Uterus (tissue), 4 donors: Measurements from ENCODE around the gene MFAP3. TPM values are rescaled to one million over a fixed set of nuclear protein-coding genes. Genes with fewer than 3 reads are reported as not detected.

Experiments
- DNase-seq, 2 donors: peaks; one replicate each; pipeline ENCODE4 v3.0.0-alpha.2; 2019 to 2020
- H3K27ac ChIP-seq, 2 donors: fragments of 200-600 bp; sonication (generic); 1 replicate in 1 of 2; 2 replicates in 1 of 2; pipeline ENCODE4 v1.5.1; 2016 to 2018
- H3K27me3 ChIP-seq, 2 donors: fragments of 200-600 bp; sonication (generic); one replicate each; pipeline ENCODE4 v1.5.1; 2018 to 2019; ENCODE audit warnings: control low read depth in 1 of 2
- H3K36me3 ChIP-seq, 2 donors: fragments of 200-600 bp; sonication (generic); one replicate each; pipeline ENCODE4 v1.5.1; 2019; ENCODE audit warnings: control low read depth in 1 of 2
- H3K4me1 ChIP-seq, 2 donors: fragments of 200-600 bp; sonication (generic); one replicate each; pipeline ENCODE4 v1.5.1; 2018 to 2019; ENCODE audit warnings: control low read depth in 1 of 2
- H3K4me3 ChIP-seq, 2 donors: fragments of 200-600 bp; sonication (generic); 1 replicate in 1 of 2; 2 replicates in 1 of 2; pipeline ENCODE4 v1.5.1; 2018 to 2019; ENCODE audit warnings: mild to moderate bottlenecking in 1 of 2
- H3K9me3 ChIP-seq, 2 donors: fragments of 200-600 bp; sonication (generic); one replicate each; pipeline ENCODE4 v1.5.1; 2019; ENCODE audit warnings: control low read depth in 1 of 2
- CTCF ChIP-seq, 4 experiments: fragments of 200-600 bp in 2 of 4; fragments of 450-650 bp in 2 of 4; sonication (generic) in 2 of 4; IDR thresholded peaks; one replicate each; pipeline ENCODE4 v1.5.1; 2016 to 2019; ENCODE audit warnings: antibody characterized with exemption in 4 of 4, mild to moderate bottlenecking in 2 of 4, moderate library complexity in 1 of 4
- POLR2A ChIP-seq, 2 donors: fragments of 450-650 bp; IDR thresholded peaks; one replicate each; pipeline ENCODE4 v1.6.1; 2016; ENCODE audit warnings: antibody characterized with exemption in 2 of 2, mild to moderate bottlenecking in 1 of 2, moderate library complexity in 1 of 2
- intact Hi-C: fragments of 100-400 bp; cut with DNase I; formaldehyde crosslinking; loops from one replicate; pipeline ENCODE4 v1.15.1; 2023; ENCODE audit warnings: low total_unique reads
- total RNA-seq, 4 donors: library from RNA; depleted of rRNA in 3 of 4; stranded (reverse); fragments of >200 nt in 3 of 4; gene quantifications; one replicate each; pipeline versions ENCODE4 v1.1.0 to v1.2.4, GENCODE V29; 2014 to 2023
- donor health status: DM: yes; HTN: yes; CAD: no.

MFAP3 gene
- total RNA-seq, 4 donors from 2014 or later: 39.0 to 152 (median 63.3) TPM

- TF ChIP-seq CTCF (IDR thresholded peaks at IDR 0.05) (no peak), POLR2A (IDR thresholded peaks at IDR 0.05) (no peak)
- H3K27me3 ChIP-seq: no peaks in the 10 kb centered on the region
- no peaks in the 10 kb centered on the region for H3K36me3 ChIP-seq
- H3K4me1 ChIP-seq: no peaks in the 10 kb centered on the region
- no peaks in the 10 kb centered on the region for H3K9me3 ChIP-seq
- H3K4me3 ChIP-seq: no peak overlapping the region
- DNase-seq: no peak
- intact Hi-C loops: no loop called here
- no peak overlapping the region for H3K27ac ChIP-seq
Measured at GRCh38 chr5:154046486-154046885, 7.7 kb downstream of the MFAP3 start.

DNA sequence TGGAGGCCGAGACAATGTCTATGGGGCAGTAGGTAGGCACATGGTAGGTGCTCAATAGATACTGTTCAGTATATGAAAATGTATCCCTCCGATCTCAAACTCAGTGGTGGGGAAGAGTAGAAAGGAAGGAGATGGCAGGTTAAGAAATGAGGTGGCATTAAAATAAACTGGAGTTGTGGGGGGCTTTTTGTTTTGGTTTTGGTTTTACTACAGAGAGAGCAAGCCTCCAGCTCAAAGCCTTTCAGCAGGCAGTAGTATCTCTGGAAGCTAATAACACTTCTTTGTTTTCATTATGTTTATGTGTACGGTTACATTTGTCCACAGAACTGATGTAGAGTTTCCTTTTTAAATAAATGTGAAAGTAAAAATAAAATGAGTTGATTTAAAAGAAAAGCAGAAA lies 8.6 kb downstream of the MFAP3 start:
- no peak for TF ChIP-seq POLR2A (IDR thresholded peaks at IDR 0.05)
- TF ChIP-seq CTCF (IDR thresholded peaks at IDR 0.05): no peak
- no peak overlapping the region for H3K4me3 ChIP-seq
- DNase-seq: no peak
- no peaks in the 10 kb centered on the region for H3K4me1 ChIP-seq
- intact Hi-C loops: no loop called here
- no peaks in the 10 kb centered on the region for H3K27me3 ChIP-seq
- H3K9me3 ChIP-seq: no peaks in the 10 kb centered on the region
- no peaks in the 10 kb centered on the region for H3K36me3 ChIP-seq
- H3K27ac ChIP-seq: no peak overlapping the region

DNA sequence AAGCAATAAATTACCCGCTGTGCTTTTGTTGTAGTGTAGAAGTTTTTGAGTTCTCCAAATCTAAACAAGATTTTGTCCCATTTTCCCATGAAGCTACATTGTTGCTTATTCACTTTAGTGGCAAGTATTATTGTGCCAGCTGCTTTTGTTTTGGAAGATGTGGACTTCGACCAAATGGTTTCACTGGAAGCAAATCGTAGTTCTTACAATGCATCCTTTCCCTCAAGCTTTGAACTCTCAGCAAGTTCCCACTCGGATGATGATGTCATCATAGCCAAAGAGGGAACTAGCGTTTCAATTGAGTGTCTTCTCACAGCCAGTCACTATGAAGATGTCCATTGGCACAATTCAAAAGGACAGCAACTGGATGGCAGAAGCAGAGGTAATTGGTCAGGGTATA lies 10.9 kb downstream of the MFAP3 start:
- Histone ChIP-seq H3K4me1 (no peaks in the 10 kb centered on the region), H3K27me3 (no peaks in the 10 kb centered on the region), H3K9me3 (no peaks in the 10 kb centered on the region), H3K4me3 (no peak overlapping the region), H3K27ac (no peak overlapping the region), H3K36me3 (no peaks in the 10 kb centered on the region)
- TF ChIP-seq CTCF (IDR thresholded peaks at IDR 0.05): no peak
- no peak for TF ChIP-seq POLR2A (IDR thresholded peaks at IDR 0.05)
- DNase-seq: no peak
- intact Hi-C loops: no loop called here

DNA sequence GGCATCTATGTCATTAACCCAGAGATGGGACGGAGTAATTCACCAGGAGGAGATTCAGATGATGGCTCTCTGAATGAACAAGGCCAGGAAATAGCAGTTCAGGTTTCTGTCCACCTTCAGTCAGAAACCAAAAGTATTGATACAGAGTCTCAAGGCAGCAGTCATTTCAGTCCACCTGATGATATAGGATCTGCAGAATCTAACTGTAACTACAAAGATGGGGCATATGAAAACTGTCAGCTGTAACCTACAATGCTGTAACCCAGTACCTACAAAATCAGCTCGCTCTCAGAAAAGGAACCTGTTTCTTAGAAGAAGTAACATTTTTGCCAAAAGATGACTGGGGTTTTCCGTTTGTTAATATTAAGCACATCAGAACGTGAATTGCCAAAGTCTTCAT lies 14.7 kb downstream of the MFAP3 start:
- Histone ChIP-seq H3K27ac (no peak overlapping the region), H3K9me3 (no peaks in the 10 kb centered on the region), H3K36me3 (no peaks in the 10 kb centered on the region), H3K27me3 (no peaks in the 10 kb centered on the region), H3K4me1 (no peaks in the 10 kb centered on the region), H3K4me3 (no peak overlapping the region)
- TF ChIP-seq CTCF (IDR thresholded peaks at IDR 0.05) (no peak), POLR2A (IDR thresholded peaks at IDR 0.05) (no peak)
- intact Hi-C loops: no loop called here
- DNase-seq: no peak

- no peaks in the 10 kb centered on the region for H3K9me3 ChIP-seq
Measured at GRCh38 chr5:154055201-154055600, 16.4 kb downstream of the MFAP3 start.

More at GRCh38 chr5:154055201-154055600, 16.4 kb downstream of the MFAP3 start:
- intact Hi-C loops: no loop called here
- no peak for TF ChIP-seq CTCF (IDR thresholded peaks at IDR 0.05)
- no peak for TF ChIP-seq POLR2A (IDR thresholded peaks at IDR 0.05)
- no peak overlapping the region for H3K4me3 ChIP-seq
- DNase-seq: no peak
- H3K4me1 ChIP-seq: no peaks in the 10 kb centered on the region
- no peaks in the 10 kb centered on the region for H3K36me3 ChIP-seq
- H3K27me3 ChIP-seq: no peaks in the 10 kb centered on the region
- no peak overlapping the region for H3K27ac ChIP-seq
